AG10803 (cell line): ENCODE measurements around the gene NOSIP.

Experiments
- DNase-seq: peaks from one replicate; pipeline ENCODE4 v3.0.0; 2010; ENCODE audit warnings: low read depth
- H3K4me3 ChIP-seq: 2 replicates; pipeline ENCODE4 v1.5.1; 2011; ENCODE audit warnings: mild to moderate bottlenecking, low read length, control low read depth
- TF ChIP-seq, protein P1 (sequence below): conservative IDR thresholded peaks from 2 replicates; pipeline ENCODE4 v1.5.1; 2011; ENCODE audit warnings: mild to moderate bottlenecking, low read length, control low read depth, inconsistent platforms

The NOSIP gene

DNA sequence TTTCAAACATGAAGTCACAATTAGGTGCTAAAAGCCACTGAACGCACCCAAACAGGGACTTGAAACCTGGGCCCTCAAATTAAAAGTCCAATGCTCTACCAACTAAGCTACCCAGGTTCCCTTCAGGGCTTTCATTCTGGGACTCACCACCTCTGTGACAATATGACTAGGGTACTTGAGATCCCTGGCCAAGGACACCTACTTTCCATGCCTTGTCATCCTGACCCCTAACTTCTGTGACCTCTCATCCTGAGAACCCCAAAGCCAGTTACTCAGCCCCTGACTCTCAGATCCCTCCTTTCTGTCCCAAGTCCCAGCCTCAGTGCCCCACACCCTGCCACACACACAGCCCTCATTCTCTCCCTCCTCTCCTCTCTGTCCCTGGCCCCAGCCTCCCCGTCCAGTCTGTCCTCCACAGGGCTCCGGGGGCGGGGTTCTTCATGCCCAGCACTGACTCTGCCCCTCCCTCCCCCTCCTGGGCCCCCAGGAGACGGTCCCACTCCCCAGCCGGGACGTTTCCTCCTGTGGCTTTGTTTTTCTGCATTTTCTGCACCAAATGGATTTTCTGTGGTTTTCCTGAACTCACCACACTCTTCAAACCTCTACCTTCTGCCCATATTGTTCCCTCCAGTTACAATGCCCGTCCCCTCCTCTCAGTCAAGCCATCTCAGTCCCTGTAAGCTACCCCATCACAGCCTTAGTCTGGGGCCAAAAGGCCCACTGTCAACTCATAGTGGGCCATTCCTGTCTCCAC lies 45.5 kb downstream of the NOSIP start:
- TF ChIP-seq, protein P1, sequence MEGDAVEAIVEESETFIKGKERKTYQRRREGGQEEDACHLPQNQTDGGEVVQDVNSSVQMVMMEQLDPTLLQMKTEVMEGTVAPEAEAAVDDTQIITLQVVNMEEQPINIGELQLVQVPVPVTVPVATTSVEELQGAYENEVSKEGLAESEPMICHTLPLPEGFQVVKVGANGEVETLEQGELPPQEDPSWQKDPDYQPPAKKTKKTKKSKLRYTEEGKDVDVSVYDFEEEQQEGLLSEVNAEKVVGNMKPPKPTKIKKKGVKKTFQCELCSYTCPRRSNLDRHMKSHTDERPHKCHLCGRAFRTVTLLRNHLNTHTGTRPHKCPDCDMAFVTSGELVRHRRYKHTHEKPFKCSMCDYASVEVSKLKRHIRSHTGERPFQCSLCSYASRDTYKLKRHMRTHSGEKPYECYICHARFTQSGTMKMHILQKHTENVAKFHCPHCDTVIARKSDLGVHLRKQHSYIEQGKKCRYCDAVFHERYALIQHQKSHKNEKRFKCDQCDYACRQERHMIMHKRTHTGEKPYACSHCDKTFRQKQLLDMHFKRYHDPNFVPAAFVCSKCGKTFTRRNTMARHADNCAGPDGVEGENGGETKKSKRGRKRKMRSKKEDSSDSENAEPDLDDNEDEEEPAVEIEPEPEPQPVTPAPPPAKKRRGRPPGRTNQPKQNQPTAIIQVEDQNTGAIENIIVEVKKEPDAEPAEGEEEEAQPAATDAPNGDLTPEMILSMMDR, result no peak
- H3K4me3 ChIP-seq, result no peak overlapping the region

DNA sequence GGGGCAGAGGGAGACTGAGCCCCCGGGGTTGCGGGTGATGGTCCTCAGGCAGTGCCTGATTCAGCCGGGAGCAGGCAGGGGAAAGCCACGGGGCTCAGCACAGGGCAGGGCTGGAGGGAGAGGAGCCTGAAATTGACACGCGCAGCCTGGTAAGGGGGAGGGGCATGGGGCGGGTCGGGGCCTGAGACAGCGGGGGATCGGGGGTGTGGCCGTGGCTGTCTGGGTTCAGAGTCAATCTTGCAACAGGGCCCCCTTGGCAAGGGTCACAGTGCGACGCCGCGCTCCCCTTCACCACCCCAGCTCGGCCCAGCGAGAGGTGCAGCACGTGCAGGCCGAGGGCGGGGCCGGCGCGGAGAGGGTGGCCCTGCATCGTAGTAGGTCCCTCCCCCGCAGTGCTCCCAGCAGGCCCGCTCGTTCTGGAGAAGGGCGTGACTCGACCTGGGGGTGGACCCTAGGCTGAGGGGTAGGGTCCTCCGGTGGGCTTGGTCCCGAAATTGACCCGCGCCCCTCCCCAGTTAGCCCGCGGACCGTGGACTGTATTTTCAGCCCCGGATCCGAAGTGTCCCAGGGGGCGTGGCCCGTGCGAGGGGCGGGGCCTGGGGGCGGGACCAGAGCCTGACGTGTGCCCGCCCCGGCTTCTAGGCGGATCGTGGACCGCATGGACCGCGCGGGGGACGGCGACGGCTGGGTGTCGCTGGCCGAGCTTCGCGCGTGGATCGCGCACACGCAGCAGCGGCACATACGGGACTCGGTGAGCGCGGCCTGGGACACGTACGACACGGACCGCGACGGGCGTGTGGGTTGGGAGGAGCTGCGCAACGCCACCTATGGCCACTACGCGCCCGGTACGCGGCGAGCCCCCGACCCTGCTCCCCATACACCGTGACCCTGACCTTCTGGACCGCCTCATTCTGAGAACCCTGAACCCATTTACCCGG lies 46.5 kb downstream of the NOSIP start:
- peak overlapping the region; percentile 56 for H3K4me3 ChIP-seq
- peak; percentile 34 for DNase-seq
- TF ChIP-seq, protein P1, result no peak

More for the DNA sequence above, 45.5 kb downstream of the NOSIP start:
- no peak for DNase-seq

DNA sequence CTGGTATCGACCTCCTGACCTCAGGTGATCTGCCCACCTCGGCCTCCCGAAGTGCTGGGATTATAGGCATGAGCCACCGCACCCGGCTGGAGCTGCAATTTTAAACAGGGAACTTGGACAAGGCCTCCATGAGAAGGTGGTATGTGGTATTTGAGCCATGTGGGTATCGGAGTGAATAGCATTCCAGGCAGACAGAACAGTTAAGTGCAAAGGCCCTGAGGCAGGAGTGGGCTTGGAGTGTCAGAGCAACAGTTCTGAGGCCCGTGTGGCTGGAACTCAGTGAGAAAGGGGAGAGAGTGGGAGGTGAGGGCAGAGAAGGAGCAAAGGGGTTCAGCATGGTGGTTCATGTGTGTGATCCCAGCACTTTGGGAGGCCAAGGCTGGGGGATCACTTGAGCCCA lies 49.6 kb downstream of the NOSIP start:
- TF ChIP-seq, protein P1, result no peak
- DNase-seq, result no peak
- no peak overlapping the region for H3K4me3 ChIP-seq

DNA sequence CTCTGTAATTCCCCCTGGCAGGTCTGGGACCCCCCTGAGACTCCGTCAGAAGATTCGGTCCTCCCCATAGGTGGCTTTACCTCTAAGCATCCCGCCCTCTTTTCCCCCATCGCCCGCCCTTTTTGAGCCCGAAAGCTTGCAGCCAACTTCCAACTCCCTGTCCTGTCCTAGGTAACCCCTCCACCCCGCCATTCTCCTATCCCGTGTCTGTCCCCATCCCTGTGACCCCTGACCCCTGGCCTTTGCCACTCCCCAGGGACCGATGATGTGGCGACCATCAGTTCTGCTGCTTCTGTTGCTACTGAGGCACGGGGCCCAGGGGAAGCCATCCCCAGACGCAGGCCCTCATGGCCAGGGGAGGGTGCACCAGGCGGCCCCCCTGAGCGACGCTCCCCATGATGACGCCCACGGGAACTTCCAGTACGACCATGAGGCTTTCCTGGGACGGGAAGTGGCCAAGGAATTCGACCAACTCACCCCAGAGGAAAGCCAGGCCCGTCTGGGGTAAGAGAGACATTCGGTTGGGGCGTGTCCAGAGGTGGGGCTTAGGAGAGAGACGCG lies 52.1 kb downstream of the NOSIP start:
- TF ChIP-seq, protein P1, result no peak
- peak; percentile 81 for DNase-seq
- H3K4me3 ChIP-seq, result peak overlapping the region; percentile 90

DNA sequence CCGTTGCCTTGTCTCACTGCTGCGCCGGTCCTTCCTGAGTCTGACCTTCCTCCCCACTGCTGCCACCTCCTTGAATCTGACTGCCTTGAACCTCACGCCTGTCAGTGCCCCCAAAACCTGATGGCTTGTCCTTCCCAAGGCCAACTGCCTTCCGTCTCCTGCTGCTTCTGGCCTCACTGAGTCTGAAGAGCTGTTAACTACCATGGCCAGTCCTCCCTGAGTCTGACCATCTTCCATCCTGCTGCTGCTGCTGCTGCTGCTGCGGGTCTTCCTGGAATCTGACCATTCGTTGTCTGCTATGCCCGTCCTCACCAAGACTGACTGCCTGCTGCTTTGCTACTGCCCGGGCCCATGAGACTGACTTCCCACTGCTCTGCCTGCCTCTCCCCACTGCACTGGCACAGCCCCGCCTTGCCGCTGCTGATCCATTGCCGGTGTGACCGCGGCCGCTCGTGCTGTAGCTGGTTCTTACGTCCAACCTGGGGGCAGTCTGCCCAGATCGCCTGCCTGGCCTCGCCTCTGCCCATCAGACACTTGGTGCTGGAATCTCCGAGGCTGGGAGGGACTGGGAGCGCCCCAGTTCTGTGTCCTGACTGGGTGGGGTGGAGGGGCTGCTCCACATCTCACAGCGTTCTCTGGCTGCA lies 55.4 kb downstream of the NOSIP start:
- TF ChIP-seq, protein P1, result no peak
- H3K4me3 ChIP-seq, result no peak overlapping the region
- DNase-seq, result no peak

DNA sequence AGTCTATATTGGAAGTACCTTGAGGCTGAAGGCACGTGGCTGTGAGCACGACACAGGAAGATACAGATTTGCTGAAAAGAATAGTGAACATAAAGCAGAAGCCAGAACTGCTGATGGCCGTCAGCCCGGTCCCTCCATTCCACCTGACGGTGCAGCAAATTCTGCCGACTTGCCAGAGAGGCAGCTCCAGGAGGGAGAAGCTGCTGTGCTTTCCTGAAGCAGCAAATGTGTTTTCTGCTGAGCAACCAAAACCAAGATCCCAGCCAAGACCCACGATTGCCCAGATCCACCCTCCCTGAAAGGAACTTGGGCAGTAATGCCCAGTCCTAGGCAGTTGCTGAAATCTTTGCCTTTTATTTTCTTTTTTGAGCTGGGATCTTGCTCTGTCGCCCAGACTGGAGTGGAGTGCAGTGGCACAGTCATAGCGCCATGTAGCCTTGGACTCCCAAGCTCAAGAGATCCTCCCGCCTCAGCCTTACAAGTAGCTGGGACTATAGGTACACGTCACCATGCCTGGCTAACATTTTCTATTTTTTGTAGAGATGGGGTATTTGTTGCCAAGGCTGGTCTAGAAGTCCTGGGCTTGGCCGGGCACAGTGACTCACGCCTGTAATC lies 59.5 kb downstream of the NOSIP start:
- DNase-seq, result no peak
- TF ChIP-seq, protein P1, result no peak
- H3K4me3 ChIP-seq, result no peak overlapping the region
